ENCODE results near the gene CNGA3.

DNA sequence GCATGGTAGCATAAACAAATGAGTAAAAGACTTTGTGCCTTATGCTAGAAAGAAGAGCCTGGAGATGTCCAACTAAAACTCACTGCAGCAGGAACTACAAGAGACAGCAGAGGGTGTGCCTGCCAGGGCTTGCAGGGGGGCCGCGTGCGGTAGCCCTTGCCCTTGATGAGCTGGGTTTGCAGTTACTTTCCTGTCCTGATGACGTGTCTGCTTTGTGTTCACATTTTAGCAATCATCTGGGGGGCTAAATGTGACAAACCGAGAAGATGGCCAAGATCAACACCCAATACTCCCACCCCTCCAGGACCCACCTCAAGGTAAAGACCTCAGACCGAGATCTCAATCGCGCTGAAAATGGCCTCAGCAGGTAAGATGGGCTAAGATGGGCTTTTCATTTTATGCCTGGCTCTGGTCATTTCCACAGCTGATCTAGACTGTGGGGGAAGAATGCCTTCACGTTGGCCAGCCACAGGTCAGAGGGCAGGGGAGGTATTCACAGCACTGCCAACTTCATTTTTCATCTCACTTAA lies 23.5 kb downstream of the CNGA3 start:
- no peak for TF ChIP-seq EZH2phosphoT487 (IDR thresholded peaks at IDR 0.05; ENCODE audit: insufficient read depth, low read depth)
- TF ChIP-seq EZH2 (IDR thresholded peaks at IDR 0.05; ENCODE audit: insufficient read depth, poor library complexity, severe bottlenecking) = no peak
